GM18870 (cell line): ENCODE data around the gene KMT5C.

Source experiments
- ATAC-seq: cut with Tn5 transposase; IDR thresholded peaks from one replicate; pipeline ENCODE4 v1.9.1; 2021; ENCODE audit warnings: moderate library complexity; ENCODE audit not compliant: unreplicated experiment

The KMT5C gene

DNA sequence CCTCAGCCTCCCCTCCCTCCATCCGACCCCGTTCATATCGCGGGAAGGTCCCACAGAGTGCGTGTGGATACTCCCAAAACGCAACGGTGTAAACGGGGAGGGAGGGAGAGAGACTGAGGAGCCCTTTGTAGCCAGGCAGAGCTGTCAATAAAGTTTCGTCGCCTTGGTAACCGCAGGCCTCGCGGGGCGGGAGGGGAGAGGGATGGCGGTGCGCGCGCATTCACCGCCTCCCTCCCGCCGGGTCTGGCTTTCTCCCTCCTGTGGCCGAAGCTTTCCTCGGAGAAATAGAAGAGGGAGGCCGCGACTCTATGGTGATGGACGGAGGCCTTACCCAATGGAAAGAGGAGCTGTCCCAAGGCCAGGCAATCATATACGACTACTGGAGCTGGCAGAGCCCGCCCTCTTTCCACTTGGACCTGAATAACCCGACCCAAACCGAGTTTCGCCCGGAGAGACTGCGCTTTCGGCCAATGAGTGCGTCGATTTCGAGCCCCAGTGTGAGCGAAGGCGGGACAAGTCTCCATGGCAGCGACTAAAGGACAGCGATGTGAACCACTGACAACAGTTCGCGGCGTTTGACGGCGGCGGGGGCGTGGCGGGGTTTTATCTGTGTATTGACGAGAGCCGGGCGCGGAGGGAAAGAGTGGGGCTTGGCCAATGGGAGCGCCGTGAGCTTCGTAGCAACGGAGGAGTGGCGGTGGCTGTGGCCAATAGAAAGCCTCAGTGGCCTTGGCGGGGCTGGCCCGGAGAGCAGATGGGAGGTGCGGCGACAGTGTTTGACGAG lies at the start of gene KMT5C:
Gene KMT5C (plus strand): TSS at position 772 of the 784 bp plus-strand sequence. CDS start 2,061 bp downstream, outside the sequence.
- peak; percentile 94 for ATAC-seq

GRCh38 chr19:55297267-55297666 lies 42.4 kb upstream of the KMT5C start:
- no peak for ATAC-seq

GRCh38 chr19:55299991-55300390 lies 39.7 kb upstream of the KMT5C start:
- no peak for ATAC-seq

- no peak for ATAC-seq
Observed at GRCh38 chr19:55300886-55301458, 38.7 kb upstream of the KMT5C start.

GRCh38 chr19:55301459-55302317 lies 38.0 kb upstream of the KMT5C start:
- ATAC-seq = no peak

DNA sequence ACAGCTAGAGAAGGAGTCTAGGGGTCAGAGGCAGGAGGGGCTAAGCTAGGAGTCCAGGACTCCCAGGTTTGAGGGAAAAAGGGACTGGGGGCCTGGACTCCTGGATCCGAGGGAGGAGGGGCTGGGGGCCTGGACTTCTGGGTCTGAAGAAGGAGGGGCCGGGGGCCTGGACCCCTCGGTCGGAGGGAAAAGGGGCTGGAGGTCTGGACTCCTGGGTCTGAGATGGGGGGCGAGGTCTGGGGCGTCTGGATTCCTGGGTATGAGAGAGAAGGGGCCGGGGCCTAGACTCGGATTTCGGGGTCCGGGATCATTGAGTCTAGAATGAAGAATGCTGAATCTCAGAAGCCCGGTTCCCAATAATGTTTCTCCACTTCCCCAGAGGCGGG lies 37.4 kb upstream of the KMT5C start:
- no peak for ATAC-seq

- no peak for ATAC-seq
Observed at GRCh38 chr19:55303477-55303876, 36.2 kb upstream of the KMT5C start.

DNA sequence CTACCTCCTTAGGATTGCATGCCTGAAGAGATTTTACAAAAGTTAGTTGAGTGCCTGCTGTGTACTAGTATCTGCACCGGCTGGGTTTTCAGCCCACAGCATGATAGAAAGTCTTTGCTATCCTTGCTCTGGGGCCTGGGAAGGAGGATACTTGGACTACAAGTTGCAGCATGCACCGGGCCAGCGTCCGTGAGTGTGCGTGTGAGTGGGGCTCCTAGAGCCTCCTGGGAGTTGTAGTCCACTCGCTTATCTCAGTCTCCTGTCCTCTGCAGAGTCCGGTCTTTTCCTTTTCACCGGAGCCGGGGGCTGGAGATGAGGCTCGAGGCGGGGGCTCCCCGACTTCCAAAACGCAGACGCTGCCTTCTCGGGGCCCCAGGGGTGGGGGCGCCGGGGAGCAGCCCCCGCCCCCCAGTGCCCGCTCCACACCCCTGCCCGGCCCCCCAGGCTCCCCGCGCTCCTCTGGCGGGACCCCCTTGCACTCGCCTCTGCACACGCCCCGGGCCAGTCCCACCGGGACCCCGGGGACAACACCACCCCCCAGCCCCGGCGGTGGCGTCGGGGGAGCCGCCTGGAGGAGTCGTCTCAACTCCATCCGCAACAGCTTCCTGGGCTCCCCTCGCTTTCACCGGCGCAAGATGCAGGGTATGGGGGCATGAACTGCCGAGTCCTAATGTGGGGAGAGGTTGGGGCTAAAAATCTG lies 35.2 kb upstream of the KMT5C start:
- no peak for ATAC-seq

- no peak for ATAC-seq
Observed at GRCh38 chr19:55304980-55305379, 34.7 kb upstream of the KMT5C start.

- ATAC-seq = no peak
Observed at GRCh38 chr19:55305491-55305890, 34.2 kb upstream of the KMT5C start.

DNA sequence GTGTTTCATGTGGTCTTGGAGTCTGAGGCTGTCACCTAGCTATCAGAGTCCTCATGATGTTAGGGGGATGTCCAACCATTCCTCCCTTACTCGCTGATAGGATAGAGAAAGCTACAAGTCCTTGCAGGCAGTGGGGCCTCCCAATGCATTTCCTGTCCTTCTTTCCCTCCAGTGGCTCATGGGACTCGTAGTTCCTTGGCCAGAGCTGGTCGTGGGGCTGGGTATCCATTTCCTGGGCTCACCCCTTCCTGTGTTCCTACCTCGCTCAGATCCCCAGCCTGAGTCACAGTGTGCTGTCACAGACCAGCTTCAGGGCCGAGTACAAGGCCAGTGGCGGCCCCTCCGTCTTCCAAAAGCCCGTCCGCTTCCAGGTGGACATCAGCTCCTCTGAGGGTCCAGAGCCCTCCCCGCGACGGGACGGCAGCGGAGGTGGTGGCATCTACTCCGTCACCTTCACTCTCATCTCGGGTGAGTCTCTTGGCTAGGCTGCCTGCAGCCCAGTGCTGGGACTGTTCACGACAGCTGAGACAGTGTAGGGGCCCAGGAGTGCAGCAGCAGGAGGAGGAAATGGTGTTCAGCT lies 33.6 kb upstream of the KMT5C start:
- no peak for ATAC-seq

- ATAC-seq = no peak
Observed at GRCh38 chr19:55306712-55307111, 33.0 kb upstream of the KMT5C start.

- ATAC-seq = no peak
Observed at GRCh38 chr19:55308281-55308680, 31.4 kb upstream of the KMT5C start.

GRCh38 chr19:55309448-55309847 lies 30.2 kb upstream of the KMT5C start:
- ATAC-seq = no peak

DNA sequence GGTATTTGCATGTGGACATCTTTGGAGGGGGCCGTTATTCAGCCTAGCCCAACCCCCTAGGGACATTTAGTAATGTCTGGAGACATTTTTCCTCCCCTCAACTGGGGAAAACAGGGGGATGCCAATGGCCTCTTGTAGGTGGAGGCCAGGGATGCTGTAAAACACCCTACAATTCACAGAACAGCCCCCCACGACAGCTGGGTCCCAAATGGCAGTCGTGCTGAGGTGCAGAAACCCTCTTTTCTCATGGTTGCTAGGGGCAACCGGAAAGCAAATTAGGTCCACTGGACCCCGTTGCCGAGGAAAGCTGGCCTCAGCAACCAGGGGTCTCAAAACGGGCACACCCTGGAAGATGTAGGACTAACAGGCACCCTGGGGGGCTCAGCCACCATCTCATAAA lies 29.2 kb upstream of the KMT5C start:
- ATAC-seq = no peak

- no peak for ATAC-seq
Observed at GRCh38 chr19:55311397-55311796, 28.3 kb upstream of the KMT5C start.

DNA sequence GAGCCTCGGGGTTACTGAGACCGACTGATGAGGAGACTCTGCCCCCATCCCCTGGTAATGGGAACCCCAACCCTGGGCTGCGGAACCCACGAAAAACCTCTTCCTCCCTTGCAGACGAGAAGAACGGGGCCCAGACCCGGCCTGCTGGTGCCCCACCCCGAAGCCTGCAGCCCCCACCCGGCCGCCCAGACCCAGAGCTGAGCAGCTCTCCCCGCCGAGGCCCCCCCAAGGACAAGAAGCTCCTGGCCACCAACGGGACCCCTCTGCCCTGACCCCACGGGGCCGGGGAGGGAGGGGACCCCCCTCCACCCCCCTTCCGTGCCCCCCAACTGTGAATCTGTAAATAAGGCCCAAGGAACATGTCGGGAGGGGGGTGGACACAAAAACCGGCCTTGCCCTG lies 27.9 kb upstream of the KMT5C start:
- no peak for ATAC-seq

DNA sequence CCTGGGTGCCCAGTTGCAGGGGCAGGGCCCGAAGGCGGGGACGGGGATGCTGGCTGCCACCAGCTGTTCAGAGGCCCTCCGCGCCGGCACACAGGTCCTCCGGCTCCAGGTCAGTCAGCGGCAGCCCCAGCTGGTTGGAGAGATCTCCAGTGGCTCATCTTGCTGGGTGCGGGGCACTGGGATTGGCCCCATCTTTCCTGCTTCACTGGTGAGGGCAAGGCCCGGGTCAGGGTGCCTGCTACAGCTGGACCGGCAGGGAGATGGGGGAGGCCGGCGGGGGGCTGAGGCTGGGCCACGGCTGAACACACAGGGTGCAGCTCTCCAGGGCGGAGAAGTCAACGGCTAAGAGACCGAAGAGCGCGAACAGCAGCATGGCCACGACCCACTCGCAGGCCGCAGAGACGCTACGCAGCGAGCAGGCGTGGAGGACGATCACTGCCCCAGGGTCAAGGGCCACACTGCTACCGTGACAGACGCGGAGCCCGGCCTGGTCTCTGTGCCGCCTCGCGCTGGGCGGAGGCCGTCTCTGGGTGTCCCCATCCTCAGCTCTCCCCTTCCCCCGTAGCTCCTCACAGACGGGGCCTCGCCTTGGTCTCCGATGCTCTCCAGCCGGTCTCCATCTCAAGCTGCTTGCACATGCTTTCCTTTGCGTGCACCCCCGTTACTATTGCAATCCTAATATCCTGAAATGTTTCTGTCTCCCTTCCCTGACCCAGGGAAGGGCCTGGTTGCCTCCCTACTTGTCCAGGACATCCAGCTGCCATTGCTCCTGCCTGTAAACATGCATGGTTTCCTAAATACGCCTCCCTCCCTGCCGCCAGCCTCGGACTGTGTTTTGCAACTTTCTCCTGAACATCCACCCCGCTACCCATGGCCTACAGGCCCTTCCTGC lies 26.8 kb upstream of the KMT5C start:
- ATAC-seq = no peak

- no peak for ATAC-seq
Observed at GRCh38 chr19:55314396-55314795, 25.3 kb upstream of the KMT5C start.
